Activated naive CD8-positive, alpha-beta T cell treated with anti-CD3 and anti-CD28 coated beads for 36 hours (primary cell): ENCODE measurements around the gene FKBP9. TPM values are rescaled to one million over a fixed set of nuclear protein-coding genes. Genes with fewer than 3 reads are reported as not detected.
"Not testable (repeated sequence)": the region's sequence is repeated elsewhere in the genome, so short reads cannot be mapped to it uniquely, and the experiment has no call there.

Experiments used
- DNase-seq: peaks from one replicate; pipeline ENCODE4 v3.0.0; 2021
- H3K27ac Mint-ChIP-seq: one replicate; pipeline ENCODE4 v1.8.0; 2022; ENCODE audit warnings: mild to moderate bottlenecking, moderate library complexity, mixed read lengths
- H3K27me3 Mint-ChIP-seq: one replicate; pipeline ENCODE4 v1.8.0; 2022; ENCODE audit warnings: mild to moderate bottlenecking, mixed read lengths
- H3K36me3 Mint-ChIP-seq: one replicate; pipeline ENCODE4 v1.8.0; 2021; ENCODE audit warnings: mild to moderate bottlenecking, mixed read lengths
- H3K4me1 Mint-ChIP-seq: one replicate; pipeline ENCODE4 v1.8.0; 2021; ENCODE audit warnings: mixed read lengths
- H3K4me3 Mint-ChIP-seq: one replicate; pipeline ENCODE4 v1.8.0; 2022; ENCODE audit warnings: mild to moderate bottlenecking, moderate library complexity, mixed read lengths
- H3K9me3 Mint-ChIP-seq: one replicate; pipeline ENCODE4 v1.8.0; 2022; ENCODE audit warnings: mixed read lengths
- total RNA-seq, 2 experiments: library from RNA; stranded (reverse); gene quantifications; one replicate each; pipeline ENCODE4 v1.2.3, GENCODE V29; 2021

FKBP9 gene, protein sequence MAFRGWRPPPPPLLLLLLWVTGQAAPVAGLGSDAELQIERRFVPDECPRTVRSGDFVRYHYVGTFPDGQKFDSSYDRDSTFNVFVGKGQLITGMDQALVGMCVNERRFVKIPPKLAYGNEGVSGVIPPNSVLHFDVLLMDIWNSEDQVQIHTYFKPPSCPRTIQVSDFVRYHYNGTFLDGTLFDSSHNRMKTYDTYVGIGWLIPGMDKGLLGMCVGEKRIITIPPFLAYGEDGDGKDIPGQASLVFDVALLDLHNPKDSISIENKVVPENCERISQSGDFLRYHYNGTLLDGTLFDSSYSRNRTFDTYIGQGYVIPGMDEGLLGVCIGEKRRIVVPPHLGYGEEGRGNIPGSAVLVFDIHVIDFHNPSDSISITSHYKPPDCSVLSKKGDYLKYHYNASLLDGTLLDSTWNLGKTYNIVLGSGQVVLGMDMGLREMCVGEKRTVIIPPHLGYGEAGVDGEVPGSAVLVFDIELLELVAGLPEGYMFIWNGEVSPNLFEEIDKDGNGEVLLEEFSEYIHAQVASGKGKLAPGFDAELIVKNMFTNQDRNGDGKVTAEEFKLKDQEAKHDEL
- total RNA-seq, result under 1 TPM in 1 of 2 experiments, not detected in 1; 0.14 TPM

- Mint-ChIP-seq H3K9me3 (no peaks in the 10 kb centered on the region), H3K27ac (no peak within 1 kb of the TSS), H3K4me1 (peaks cover 3% of the 10 kb centered on the region), H3K36me3 (no peaks in the 10 kb centered on the region), H3K4me3 (peak within 1 kb of the TSS; percentile 70), H3K27me3 (peaks cover 48% of the 10 kb centered on the region)
- peak; percentile 28 for DNase-seq
These were observed at the start of gene FKBP9 for GRCh38 chr7:32957326-32958045. FKBP9 (plus strand) TSS chr7:32957440; CDS start chr7:32957574, 134 bp downstream.

DNA sequence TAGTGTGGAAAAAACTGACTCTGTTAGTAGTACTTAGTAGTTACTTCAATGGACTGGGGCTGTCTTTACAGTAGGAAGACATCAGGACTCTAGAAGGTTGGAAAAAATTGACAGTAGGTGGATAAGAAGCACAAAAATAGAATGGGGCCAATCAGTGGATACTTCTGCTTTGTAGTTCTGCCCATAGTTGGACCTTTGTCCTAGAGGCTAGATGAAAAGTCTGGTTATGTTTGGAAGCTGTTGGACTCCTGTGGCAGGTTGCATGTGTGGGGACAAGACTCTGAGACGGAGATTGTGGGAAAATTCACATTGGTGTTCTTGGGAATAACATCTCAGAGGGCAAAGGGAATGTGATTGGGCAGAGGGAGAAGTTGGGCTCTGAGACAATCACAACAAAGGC lies 47.0 kb upstream of the FKBP9 start:
- Mint-ChIP-seq H3K9me3 (no peaks in the 10 kb centered on the region), H3K27ac (no peak overlapping the region)

GRCh38 chr7:32914184-32914583 lies 43.1 kb upstream of the FKBP9 start:
- Mint-ChIP-seq H3K27me3 (no peaks in the 10 kb centered on the region), H3K4me3 (no peak overlapping the region), H3K9me3 (no peaks in the 10 kb centered on the region), H3K27ac (no peak overlapping the region), H3K36me3 (peaks cover 3% of the 10 kb centered on the region), H3K4me1 (peaks cover 10% of the 10 kb centered on the region)
- DNase-seq, result no peak

More for the DNA sequence above, 47.0 kb upstream of the FKBP9 start:
- Mint-ChIP-seq H3K36me3 (no peaks in the 10 kb centered on the region), H3K4me1 (peaks cover 8% of the 10 kb centered on the region), H3K27me3 (no peaks in the 10 kb centered on the region), H3K4me3 (no peak overlapping the region)
- DNase-seq, result no peak

- DNase-seq, result no peak
- Mint-ChIP-seq H3K27ac (no peak overlapping the region), H3K27me3 (no peaks in the 10 kb centered on the region), H3K36me3 (peaks cover 3% of the 10 kb centered on the region), H3K9me3 (no peaks in the 10 kb centered on the region), H3K4me3 (no peak overlapping the region), H3K4me1 (peaks cover 10% of the 10 kb centered on the region)
These were observed 42.2 kb upstream of the FKBP9 start for GRCh38 chr7:32915041-32915536.

- Mint-ChIP-seq H3K27ac (no peak overlapping the region), H3K4me1 (peaks cover 10% of the 10 kb centered on the region), H3K27me3 (no peaks in the 10 kb centered on the region), H3K36me3 (peaks cover 3% of the 10 kb centered on the region), H3K9me3 (no peaks in the 10 kb centered on the region), H3K4me3 (no peak overlapping the region)
- no peak for DNase-seq
These were observed 41.2 kb upstream of the FKBP9 start for GRCh38 chr7:32916006-32916405.

DNA sequence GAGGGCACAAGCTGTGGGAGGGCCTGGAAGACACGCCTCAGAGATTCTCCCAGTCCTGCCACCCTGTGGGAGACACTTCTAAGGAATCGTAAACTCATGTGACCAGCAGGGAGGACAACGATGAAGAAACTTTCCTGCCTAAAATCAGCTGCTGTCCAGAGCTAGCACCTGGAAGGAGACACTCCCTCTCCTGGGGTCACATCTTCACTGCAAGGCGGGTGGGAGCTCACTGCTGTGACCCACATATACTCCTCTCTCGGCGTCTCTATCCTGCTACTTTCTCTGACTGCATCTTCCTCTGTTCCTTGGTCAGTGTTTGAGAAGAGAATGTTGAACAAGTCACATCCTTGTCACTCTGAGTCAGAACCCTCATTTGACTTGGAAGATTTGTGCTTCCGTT lies 40.2 kb upstream of the FKBP9 start:
- not testable (repeated sequence) for H3K36me3 Mint-ChIP-seq, DNase-seq, H3K4me3 Mint-ChIP-seq, H3K27ac Mint-ChIP-seq, H3K27me3 Mint-ChIP-seq, H3K9me3 Mint-ChIP-seq
- H3K4me1 Mint-ChIP-seq, result peaks cover 14% of the 10 kb centered on the region

DNA sequence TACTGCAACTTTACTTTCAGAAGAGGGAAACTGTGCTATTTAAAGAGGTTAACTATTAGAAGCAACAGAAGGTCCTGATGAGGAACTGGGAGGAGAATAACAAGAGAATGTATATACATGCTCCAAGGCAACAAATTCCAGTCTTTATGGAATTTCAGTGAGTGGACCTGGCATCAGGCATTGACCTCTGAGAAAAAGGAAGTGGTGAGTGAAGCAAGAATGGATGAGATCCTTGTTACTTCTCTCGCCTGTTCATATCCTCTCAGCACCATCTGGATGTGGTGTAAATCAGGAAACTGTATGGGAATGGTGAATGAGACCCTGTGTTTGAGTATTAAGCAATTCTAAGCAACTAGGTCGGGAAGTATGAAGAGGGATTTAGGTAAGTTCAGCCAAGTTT lies 35.3 kb upstream of the FKBP9 start:
- H3K27me3 Mint-ChIP-seq, result no peaks in the 10 kb centered on the region
- no peak for DNase-seq
- H3K9me3 Mint-ChIP-seq, result no peaks in the 10 kb centered on the region
- no peak overlapping the region for H3K4me3 Mint-ChIP-seq
- peaks cover 5% of the 10 kb centered on the region for H3K4me1 Mint-ChIP-seq
- H3K36me3 Mint-ChIP-seq, result peaks cover 3% of the 10 kb centered on the region
- no peak overlapping the region for H3K27ac Mint-ChIP-seq

- H3K27ac Mint-ChIP-seq, result no peak overlapping the region
- peaks cover 2% of the 10 kb centered on the region for H3K36me3 Mint-ChIP-seq
- no peaks in the 10 kb centered on the region for H3K4me1 Mint-ChIP-seq
These were observed 28.4 kb upstream of the FKBP9 start for GRCh38 chr7:32928785-32929298.

GRCh38 chr7:32929430-32930143 lies 27.7 kb upstream of the FKBP9 start:
- H3K9me3 Mint-ChIP-seq, result no peaks in the 10 kb centered on the region
- no peak overlapping the region for H3K27ac Mint-ChIP-seq
- no peak overlapping the region for H3K4me3 Mint-ChIP-seq
- no peak for DNase-seq
- H3K27me3 Mint-ChIP-seq, result no peaks in the 10 kb centered on the region
- no peaks in the 10 kb centered on the region for H3K4me1 Mint-ChIP-seq
- H3K36me3 Mint-ChIP-seq, result peaks cover 2% of the 10 kb centered on the region

More at GRCh38 chr7:32928785-32929298, 28.4 kb upstream of the FKBP9 start:
- Mint-ChIP-seq H3K27me3 (no peaks in the 10 kb centered on the region), H3K4me3 (no peak overlapping the region), H3K9me3 (no peaks in the 10 kb centered on the region)
- DNase-seq, result no peak

DNA sequence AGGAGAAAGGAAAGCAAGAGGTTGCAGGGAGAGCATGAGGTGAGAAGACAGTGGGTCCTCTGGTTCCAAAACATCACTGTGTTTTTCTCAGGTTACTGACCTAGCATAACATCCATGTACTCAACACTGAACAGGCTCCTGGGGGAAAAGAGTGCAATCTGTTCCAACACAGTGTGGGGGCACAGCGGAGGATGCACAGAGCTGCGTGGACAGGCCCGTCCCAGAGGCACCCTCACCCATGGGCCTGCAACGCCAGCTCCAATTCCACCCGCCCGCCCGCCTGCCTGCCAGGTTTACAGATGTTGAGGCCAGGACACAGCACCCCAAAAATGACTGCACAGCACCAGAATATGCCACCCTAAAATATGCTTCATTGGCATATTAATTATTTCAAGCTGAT lies 26.9 kb upstream of the FKBP9 start:
- H3K27ac Mint-ChIP-seq, result no peak overlapping the region
- no peak for DNase-seq
- H3K27me3 Mint-ChIP-seq, result no peaks in the 10 kb centered on the region
- H3K36me3 Mint-ChIP-seq, result peaks cover 2% of the 10 kb centered on the region
- H3K9me3 Mint-ChIP-seq, result no peaks in the 10 kb centered on the region
- no peaks in the 10 kb centered on the region for H3K4me1 Mint-ChIP-seq
- no peak overlapping the region for H3K4me3 Mint-ChIP-seq

GRCh38 chr7:32935558-32935957 lies 21.7 kb upstream of the FKBP9 start:
- Mint-ChIP-seq H3K27me3 (no peaks in the 10 kb centered on the region), H3K36me3 (peaks cover 2% of the 10 kb centered on the region), H3K4me3 (no peak overlapping the region), H3K9me3 (no peaks in the 10 kb centered on the region), H3K27ac (no peak overlapping the region), H3K4me1 (peaks cover 2% of the 10 kb centered on the region)
- DNase-seq, result no peak

DNA sequence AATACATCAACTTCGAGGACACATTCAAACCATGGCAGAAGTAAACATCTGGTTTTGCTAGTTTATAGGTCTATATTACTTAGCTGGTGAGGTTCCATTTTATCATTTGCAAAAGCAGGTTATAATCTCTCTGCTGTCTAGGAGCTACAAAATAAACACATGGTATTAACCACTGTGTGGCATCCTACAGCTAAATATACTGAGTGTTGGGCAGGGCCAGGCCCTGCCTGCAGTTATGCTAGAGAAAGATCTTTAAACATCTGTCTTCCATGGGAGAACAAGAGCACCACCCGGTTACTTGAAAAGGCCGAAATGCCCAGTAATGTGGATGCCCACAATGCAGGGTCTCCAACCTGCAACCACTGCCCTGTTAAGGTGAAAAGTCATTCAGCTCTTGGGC lies 20.6 kb upstream of the FKBP9 start:
- peaks cover 4% of the 10 kb centered on the region for H3K27me3 Mint-ChIP-seq
- no peak overlapping the region for H3K4me3 Mint-ChIP-seq
- no peak overlapping the region for H3K27ac Mint-ChIP-seq
- H3K9me3 Mint-ChIP-seq, result no peaks in the 10 kb centered on the region
- H3K36me3 Mint-ChIP-seq, result peaks cover 2% of the 10 kb centered on the region
- DNase-seq, result no peak
- peaks cover 6% of the 10 kb centered on the region for H3K4me1 Mint-ChIP-seq

- no peaks in the 10 kb centered on the region for H3K9me3 Mint-ChIP-seq
- H3K36me3 Mint-ChIP-seq, result peaks cover 7% of the 10 kb centered on the region
- peaks cover 12% of the 10 kb centered on the region for H3K4me1 Mint-ChIP-seq
- H3K27ac Mint-ChIP-seq, result no peak overlapping the region
- DNase-seq, result no peak
- peaks cover 10% of the 10 kb centered on the region for H3K27me3 Mint-ChIP-seq
- no peak overlapping the region for H3K4me3 Mint-ChIP-seq
These were observed 19.7 kb upstream of the FKBP9 start for GRCh38 chr7:32937344-32938174.

DNA sequence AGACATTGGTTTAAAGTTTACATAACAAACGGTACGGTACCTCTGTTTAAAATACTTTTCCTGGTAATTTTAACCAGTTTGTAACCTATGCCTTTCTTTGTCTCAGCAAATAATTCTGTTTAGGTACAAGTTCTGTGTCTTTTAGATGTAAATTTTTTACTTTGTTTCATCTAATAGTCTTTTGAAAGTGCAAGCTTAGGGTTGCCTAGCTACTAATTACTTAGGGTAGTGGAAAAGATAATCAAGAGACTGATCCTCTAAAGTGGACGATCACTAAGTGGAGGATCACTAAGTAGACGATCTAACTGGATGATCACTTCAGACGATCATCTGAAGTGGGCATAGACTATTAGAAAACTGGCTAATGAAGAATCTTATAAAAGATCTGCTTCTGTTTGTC lies 16.1 kb upstream of the FKBP9 start:
- Mint-ChIP-seq H3K4me3 (peak overlapping the region; percentile 91), H3K4me1 (peaks cover 13% of the 10 kb centered on the region), H3K36me3 (peaks cover 7% of the 10 kb centered on the region)

More for the DNA sequence above, 16.1 kb upstream of the FKBP9 start:
- no peak for DNase-seq
- peaks cover 17% of the 10 kb centered on the region for H3K27me3 Mint-ChIP-seq
- peaks cover 2% of the 10 kb centered on the region for H3K9me3 Mint-ChIP-seq
- H3K27ac Mint-ChIP-seq, result no peak overlapping the region
